Posterior cingulate gyrus (tissue), 11 donors: ENCODE data around the gene NAIF1.

ENCODE experiments used
- DNase-seq, 10 donors: peaks; one replicate each; pipeline versions ENCODE4 v3.0.0 to v3.0.0-alpha.2; 2020 to 2021; ENCODE audit warnings: mixed read lengths in 3 of 10
- intact Hi-C: fragments of 100-400 bp; cut with DNase I; formaldehyde crosslinking; loops from one replicate; pipeline ENCODE4 v1.15.1; 2023

The NAIF1 gene

GRCh38 chr9:128103589-128103962 is 36.5 kb upstream of the NAIF1 start:
- peak in 3 of 10 donors; percentile 55 to 76 (median 69) for DNase-seq
- intact Hi-C loops: no loop called here

- intact Hi-C loops: no loop called here
- DNase-seq: peak in 3 of 10 donors; percentile 78 to 91 (median 86)
Measured at GRCh38 chr9:128102861-128103588, 35.9 kb upstream of the NAIF1 start.

GRCh38 chr9:128102196-128102595 is 35.1 kb upstream of the NAIF1 start:
- DNase-seq: peak in 2 of 10 donors; percentile 55 to 63
- intact Hi-C loops: no loop called here

GRCh38 chr9:128101690-128102089 is 34.6 kb upstream of the NAIF1 start:
- intact Hi-C loops: no loop called here
- peak in 2 of 10 donors; percentile 60 to 73 for DNase-seq

GRCh38 chr9:128101231-128101661 is 34.1 kb upstream of the NAIF1 start:
- peak in 3 of 10 donors; percentile 26 to 47 (median 46) for DNase-seq
- intact Hi-C loops: no loop called here

GRCh38 chr9:128100581-128100980 is 33.5 kb upstream of the NAIF1 start:
- intact Hi-C loops: no loop called here
- peak in 3 of 10 donors; percentile 53 to 77 (median 55) for DNase-seq

GRCh38 chr9:128099932-128100491 is 32.9 kb upstream of the NAIF1 start:
- peak in 2 of 10 donors; percentile 64 to 76 for DNase-seq
- intact Hi-C loops: loop anchor here (10.0 kb wide), 1 partner anchor 155 kb away; no protein-coding TSS in a partner anchor

GRCh38 chr9:128099231-128099931 is 32.3 kb upstream of the NAIF1 start:
- intact Hi-C loops: loop anchor here (10.0 kb wide), 1 partner anchor 155 kb away; no protein-coding TSS in a partner anchor
- peak in 2 of 10 donors; percentile 74 to 82 for DNase-seq

GRCh38 chr9:128098297-128099230 is 31.4 kb upstream of the NAIF1 start:
- DNase-seq: peak; percentile 55 to 98 (median 86)
- intact Hi-C loops: loop anchor here (10.0 kb wide), 1 partner anchor 154 kb away; no protein-coding TSS in a partner anchor

- intact Hi-C loops: loop anchor here (10.0 kb wide), 1 partner anchor 153 kb away; no protein-coding TSS in a partner anchor
- peak in 1 of 10 donors; percentile 65 for DNase-seq
Measured at GRCh38 chr9:128097543-128098296, 30.6 kb upstream of the NAIF1 start.

- intact Hi-C loops: loop anchor here (10.0 kb wide), 1 partner anchor 152 kb away; no protein-coding TSS in a partner anchor
- DNase-seq: peak in 1 of 10 donors; percentile 28
Measured at GRCh38 chr9:128096616-128097536, 29.8 kb upstream of the NAIF1 start.

GRCh38 chr9:128094950-128095544 is 27.9 kb upstream of the NAIF1 start:
- intact Hi-C loops: loop anchor here (10.0 kb wide), 1 partner anchor 150 kb away; no protein-coding TSS in a partner anchor
- peak in 1 of 10 donors; percentile 17 for DNase-seq

GRCh38 chr9:128094166-128094949 is 27.2 kb upstream of the NAIF1 start:
- DNase-seq: peak; percentile 57 to 97 (median 86)
- intact Hi-C loops: loop anchor here (10.0 kb wide), 1 partner anchor 150 kb away; no protein-coding TSS in a partner anchor

- intact Hi-C loops: loop anchor here (10.0 kb wide), 1 partner anchor 148 kb away; no protein-coding TSS in a partner anchor
- DNase-seq: no peak
Measured at GRCh38 chr9:128093011-128093410, 25.9 kb upstream of the NAIF1 start.

- peak in 1 of 10 donors; percentile 42 for DNase-seq
- intact Hi-C loops: loop anchor here (10.0 kb wide), 1 partner anchor 148 kb away; no protein-coding TSS in a partner anchor
Measured at GRCh38 chr9:128092199-128092977, 25.3 kb upstream of the NAIF1 start.

- intact Hi-C loops: loop anchor here (10.0 kb wide), 1 partner anchor 147 kb away; no protein-coding TSS in a partner anchor
- peak in 6 of 10 donors; percentile 46 to 92 (median 54) for DNase-seq
Measured at GRCh38 chr9:128091571-128091970, 24.5 kb upstream of the NAIF1 start.
